CD4-positive, alpha-beta memory T cell (primary cell): Measurements from ENCODE around the gene CPSF6. TPM values are rescaled to one million over a fixed set of nuclear protein-coding genes. Genes with fewer than 3 reads are reported as not detected.
"Not testable (repeated sequence)": the region's sequence is repeated elsewhere in the genome, so short reads cannot be mapped to it uniquely, and the experiment has no call there.

ENCODE experiments used
- CTCF ChIA-PET: fragments of 350-600 bp; sonication (Branson Sonifier 250); formaldehyde crosslinking; loops from one replicate; lab custom pipeline; 2021; ENCODE audit warnings: inconsistent platforms; ENCODE audit not compliant: partially characterized antibody; lab: Charles Lee
- POLR2A ChIA-PET: fragments of 350-600 bp; sonication (Branson Sonifier 250); formaldehyde crosslinking; loops from one replicate; lab custom pipeline; 2021; ENCODE audit not compliant: partially characterized antibody; lab: Charles Lee
- DNase-seq, 5 donors: peaks; one replicate each; pipeline versions ENCODE4 v3.0.0 to v3.0.0-alpha.2; 2020 to 2022; ENCODE audit warnings: mixed read lengths in 1 of 5
- H3K27ac ChIP-seq: one replicate; pipeline ENCODE4 v1.7.0; 2013; ENCODE audit warnings: low read depth, low read length
- H3K27me3 ChIP-seq: 2 replicates; pipeline ENCODE4 v1.7.0; 2013; ENCODE audit warnings: mild to moderate bottlenecking, low read length, moderate library complexity; ENCODE audit not compliant: insufficient read depth
- H3K36me3 ChIP-seq: 2 replicates; pipeline ENCODE4 v1.7.0; 2013; ENCODE audit warnings: mild to moderate bottlenecking, low read length, moderate library complexity; ENCODE audit not compliant: insufficient read depth
- H3K4me1 ChIP-seq: 2 replicates; pipeline ENCODE4 v1.7.0; 2013; ENCODE audit warnings: mild to moderate bottlenecking, low read length, moderate library complexity; ENCODE audit not compliant: insufficient read depth
- H3K4me3 ChIP-seq, 2 donors: one replicate each; pipeline ENCODE4 v1.7.0; 2013; ENCODE audit warnings: low read length in 2 of 2, mild to moderate bottlenecking in 1 of 2
- H3K9me3 ChIP-seq, 2 donors: one replicate each; pipeline ENCODE4 v1.7.0; 2013; ENCODE audit warnings: low read length in 2 of 2, control low read depth in 1 of 2; ENCODE audit not compliant: control insufficient read depth in 1 of 2
- H3K27ac Mint-ChIP-seq, 7 donors: one replicate each; pipeline ENCODE4 v1.8.0; 2020 to 2021; ENCODE audit warnings: mixed read lengths in 7 of 7, mild to moderate bottlenecking in 6 of 7, inconsistent platforms in 3 of 7, moderate library complexity in 3 of 7
- H3K27me3 Mint-ChIP-seq, 2 donors: one replicate each; pipeline ENCODE4 v1.8.0; 2020 to 2021; ENCODE audit warnings: mixed read lengths in 2 of 2
- H3K36me3 Mint-ChIP-seq, 2 donors: one replicate each; pipeline ENCODE4 v1.8.0; 2020 to 2021; ENCODE audit warnings: mixed read lengths in 2 of 2, inconsistent platforms in 1 of 2, mild to moderate bottlenecking in 1 of 2
- H3K4me1 Mint-ChIP-seq, 4 donors: one replicate each; pipeline ENCODE4 v1.8.0; 2020 to 2021; ENCODE audit warnings: mixed read lengths in 4 of 4, mild to moderate bottlenecking in 1 of 4
- H3K4me3 Mint-ChIP-seq, 8 donors: one replicate each; pipeline ENCODE4 v1.8.0; 2020 to 2021; ENCODE audit warnings: mixed read lengths in 8 of 8, mild to moderate bottlenecking in 7 of 8, moderate library complexity in 6 of 8, inconsistent platforms in 3 of 8
- H3K9me3 Mint-ChIP-seq, 8 donors: one replicate each; pipeline ENCODE4 v1.8.0; 2020 to 2021; ENCODE audit warnings: mixed read lengths in 8 of 8, mild to moderate bottlenecking in 5 of 8, inconsistent platforms in 3 of 8, moderate library complexity in 1 of 8
- intact Hi-C: fragments of 100-400 bp; cut with micrococcal nuclease; formaldehyde crosslinking; loops from one replicate; pipeline ENCODE4 v1.15.1; 2023
- microRNA-seq: library from miRNA; unstranded; fragments of <30 nt; microRNA quantifications from one replicate; pipeline ENCODE4 v1.2.0, GENCODE V29; 2021; ENCODE audit warnings: borderline replicate concordance, borderline number of aligned reads, borderline microRNAs expressed, mixed read lengths
- polyA plus RNA-seq, 2 donors: library from polyadenylated mRNA; unstranded; fragments of 300-500 nt; fragmentation: Illumina TruSeq; gene quantifications; one replicate each; pipeline ENCODE4 v1.2.3, GENCODE V29; 2021
- total RNA-seq, 2 experiments: library from RNA; stranded (reverse); gene quantifications; one replicate each; pipeline ENCODE4 v1.2.3, GENCODE V29; 2021

The CPSF6 gene
- total and polyA plus RNA-seq, 4 experiments from 2014 or later: 55.7 to 120 (median 84.9) TPM

- H3K27ac ChIP-seq, H3K27me3 Mint-ChIP-seq, H3K27ac Mint-ChIP-seq, H3K4me3 ChIP-seq, CTCF ChIA-PET, H3K4me3 Mint-ChIP-seq, POLR2A ChIA-PET, intact Hi-C loops, H3K36me3 ChIP-seq, H3K27me3 ChIP-seq, H3K4me1 ChIP-seq, H3K4me1 Mint-ChIP-seq, H3K36me3 Mint-ChIP-seq, H3K9me3 ChIP-seq, DNase-seq: not testable (repeated sequence)
- H3K9me3 Mint-ChIP-seq: peaks cover 0 to 19% (median 6%) of the 10 kb centered on the region in 8 donors
Observed at GRCh38 chr12:69317233-69317632, 77.9 kb downstream of the CPSF6 start.

- Histone ChIP-seq H3K4me1 (no peaks in the 10 kb centered on the region), H3K27ac (no peak overlapping the region), H3K27me3 (no peaks in the 10 kb centered on the region), H3K4me3 (no peak overlapping the region), H3K9me3 (no peaks in the 10 kb centered on the region), H3K36me3 (no peaks in the 10 kb centered on the region)
- ChIA-PET POLR2A (no interaction called here), CTCF (interaction anchor here (1.4 kb wide), 1 partner anchor 161 kb away, joined by 3 read pairs; no protein-coding TSS in a partner anchor)
- DNase-seq: no peak
- H3K27me3 Mint-ChIP-seq: peaks cover 3 to 5% of the 10 kb centered on the region in 2 donors
- peaks cover 0 to 15% (median 6%) of the 10 kb centered on the region in 8 donors for H3K9me3 Mint-ChIP-seq
- intact Hi-C loops: no loop called here
- H3K36me3 Mint-ChIP-seq: peaks cover 2 to 5% of the 10 kb centered on the region in 2 donors
- no peaks in the 10 kb centered on the region for H3K4me1 Mint-ChIP-seq
- H3K27ac Mint-ChIP-seq: no peak overlapping the region
- no peak overlapping the region for H3K4me3 Mint-ChIP-seq
Observed at GRCh38 chr12:69318225-69318624, 78.9 kb downstream of the CPSF6 start.

DNA sequence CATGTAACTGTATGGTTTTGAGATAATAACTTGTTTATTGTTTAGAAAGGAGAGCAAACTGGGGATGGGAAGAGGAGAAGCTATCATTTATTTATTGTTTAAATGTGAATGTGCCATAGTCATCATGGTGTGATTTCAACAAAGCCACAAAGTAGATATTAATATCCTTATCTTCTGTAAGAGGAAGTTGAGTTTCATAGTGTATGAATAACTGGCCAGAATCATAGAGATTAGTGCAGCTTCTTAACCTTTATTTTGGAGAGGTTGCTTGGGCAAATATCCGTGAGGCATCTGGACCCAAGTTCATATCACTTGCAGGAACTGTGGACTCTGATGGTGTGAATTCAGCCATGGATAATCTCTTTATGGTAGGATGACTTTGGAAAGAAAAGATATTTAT, 82.0 kb downstream of the CPSF6 start:
- CTCF ChIA-PET: interaction anchor here (1.2 to 1.4 kb wide), 2 partner anchors 30 to 320 kb away, joined by 3 read pairs; no protein-coding TSS in a partner anchor
- Mint-ChIP-seq H3K27me3 (peaks cover 3 to 5% of the 10 kb centered on the region in 2 donors), H3K4me3 (no peak overlapping the region), H3K9me3 (peaks cover 0 to 10% (median 5%) of the 10 kb centered on the region in 8 donors), H3K36me3 (peaks cover 4 to 5% of the 10 kb centered on the region in 2 donors), H3K27ac (no peak overlapping the region), H3K4me1 (peaks cover 4 to 6% (median 6%) of the 10 kb centered on the region in 4 donors)
- Histone ChIP-seq H3K4me3 (no peak overlapping the region), H3K9me3 (no peaks in the 10 kb centered on the region), H3K36me3 (no peaks in the 10 kb centered on the region), H3K27ac (no peak overlapping the region), H3K27me3 (no peaks in the 10 kb centered on the region), H3K4me1 (no peaks in the 10 kb centered on the region)
- POLR2A ChIA-PET: interaction anchor here (1.2 kb wide), 1 partner anchor 9 kb away, joined by 4 read pairs; no protein-coding TSS in a partner anchor
- intact Hi-C loops: no loop called here
- DNase-seq: no peak

Small RNA genes lying within 50 kb of the gene (microRNA-seq; reads per million reads assigned to microRNA genes)
- not detected for gene MIR1279

Other genes with a start within 250 kb of the CPSF6 start
- gene LYZ, start 108.8 kb downstream of the CPSF6 start, total RNA-seq: 10 to 100 TPM; 40.5 to 42.3 TPM
- 1 to 10 TPM; 5.3 to 7.7 TPM for gene LYZ, start 108.8 kb downstream of the CPSF6 start, polyA plus RNA-seq
- gene YEATS4, start 120.2 kb downstream of the CPSF6 start, total RNA-seq: 10 to 100 TPM; 18.2 to 19.6 TPM
- 10 to 100 TPM; 44.9 to 57.5 TPM for gene YEATS4, start 120.2 kb downstream of the CPSF6 start, polyA plus RNA-seq
- 10 to 100 TPM; 21.2 to 22.2 TPM for gene FRS2, start 230.8 kb downstream of the CPSF6 start, total RNA-seq
- 1 to 10 TPM; 8.6 to 9.3 TPM for gene FRS2, start 230.8 kb downstream of the CPSF6 start, polyA plus RNA-seq